KOPT-K1 (cell line): Measurements from ENCODE around the gene CENPX.

ENCODE experiments used
- H3K27ac ChIP-seq: fragments of 200-600 bp; sonication (generic); 2 replicates; pipeline ENCODE4 v1.5.1; 2016; ENCODE audit warnings: antibody characterized with exemption, mild to moderate bottlenecking, low read depth, low read length; ENCODE audit not compliant: poor library complexity, severe bottlenecking
- H3K36me3 ChIP-seq: fragments of 200-600 bp; sonication (generic); 2 replicates; pipeline ENCODE4 v1.5.1; 2017; ENCODE audit warnings: antibody characterized with exemption, mild to moderate bottlenecking, low read length, moderate library complexity; ENCODE audit not compliant: insufficient read depth
- H3K9me3 ChIP-seq: fragments of 200-600 bp; sonication (generic); 2 replicates; pipeline ENCODE4 v1.5.1; 2017; ENCODE audit warnings: antibody characterized with exemption, low read length, mild to moderate bottlenecking; ENCODE audit not compliant: insufficient read depth, poor library complexity, severe bottlenecking

The CENPX gene

GRCh38 chr17:82058855-82059249, 36.2 kb upstream of the CENPX start:
- Histone ChIP-seq H3K9me3 (no peaks in the 10 kb centered on the region), H3K36me3 (peaks cover 99% of the 10 kb centered on the region), H3K27ac (no peak overlapping the region)

- Histone ChIP-seq H3K36me3 (peaks cover 99% of the 10 kb centered on the region), H3K9me3 (no peaks in the 10 kb centered on the region), H3K27ac (no peak overlapping the region)
Observed at GRCh38 chr17:82058230-82058854, 35.7 kb upstream of the CENPX start.

DNA sequence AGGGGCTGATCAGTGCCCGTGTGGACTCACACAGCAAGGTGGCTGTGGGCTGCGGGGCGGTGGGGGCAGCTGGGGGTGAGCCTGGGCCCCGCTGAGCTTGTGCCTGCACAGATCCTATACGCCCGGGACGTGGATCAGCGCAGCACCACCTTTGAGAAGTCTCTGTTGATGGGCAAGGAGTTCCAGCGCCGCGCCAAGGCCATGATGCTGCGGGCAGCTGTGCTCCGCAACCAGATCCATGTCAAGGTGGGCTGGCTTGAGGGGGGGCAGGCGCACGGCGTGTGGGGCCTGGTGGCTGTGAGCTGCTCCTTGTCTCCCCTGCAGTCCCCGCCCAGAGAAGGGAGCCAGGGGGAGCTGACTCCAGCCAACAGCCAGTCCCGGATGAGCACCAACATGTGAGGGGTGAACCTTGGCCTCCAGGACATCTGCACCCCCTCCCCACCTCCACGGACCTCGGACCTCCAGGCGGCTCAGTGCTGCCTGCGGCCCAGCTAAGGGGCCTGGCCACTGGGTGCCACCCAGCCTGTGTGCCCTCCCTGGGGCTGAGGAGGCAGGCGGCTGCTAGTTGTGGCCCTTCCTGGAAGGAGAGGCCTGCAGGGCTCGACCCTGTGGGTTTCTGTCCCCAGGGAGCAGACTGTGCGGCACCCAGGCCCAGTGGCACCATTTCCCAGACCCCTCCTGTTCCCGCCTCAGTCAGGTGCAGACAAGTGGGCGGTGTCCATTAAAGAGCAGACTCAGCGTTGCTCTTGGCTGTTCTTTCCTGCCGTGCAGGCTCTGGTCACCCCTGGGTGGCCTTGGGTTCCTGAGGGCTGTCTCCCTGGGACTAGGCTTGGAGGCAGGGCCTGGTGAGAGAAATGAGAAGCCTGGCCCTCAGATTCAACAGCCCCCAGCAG, 34.3 kb upstream of the CENPX start:
- H3K36me3 ChIP-seq = peaks cover 86% of the 10 kb centered on the region
- no peaks in the 10 kb centered on the region for H3K9me3 ChIP-seq
- no peak overlapping the region for H3K27ac ChIP-seq

GRCh38 chr17:82055965-82056728, 33.5 kb upstream of the CENPX start:
- H3K36me3 ChIP-seq = peaks cover 79% of the 10 kb centered on the region
- no peaks in the 10 kb centered on the region for H3K9me3 ChIP-seq
- H3K27ac ChIP-seq = no peak overlapping the region

DNA sequence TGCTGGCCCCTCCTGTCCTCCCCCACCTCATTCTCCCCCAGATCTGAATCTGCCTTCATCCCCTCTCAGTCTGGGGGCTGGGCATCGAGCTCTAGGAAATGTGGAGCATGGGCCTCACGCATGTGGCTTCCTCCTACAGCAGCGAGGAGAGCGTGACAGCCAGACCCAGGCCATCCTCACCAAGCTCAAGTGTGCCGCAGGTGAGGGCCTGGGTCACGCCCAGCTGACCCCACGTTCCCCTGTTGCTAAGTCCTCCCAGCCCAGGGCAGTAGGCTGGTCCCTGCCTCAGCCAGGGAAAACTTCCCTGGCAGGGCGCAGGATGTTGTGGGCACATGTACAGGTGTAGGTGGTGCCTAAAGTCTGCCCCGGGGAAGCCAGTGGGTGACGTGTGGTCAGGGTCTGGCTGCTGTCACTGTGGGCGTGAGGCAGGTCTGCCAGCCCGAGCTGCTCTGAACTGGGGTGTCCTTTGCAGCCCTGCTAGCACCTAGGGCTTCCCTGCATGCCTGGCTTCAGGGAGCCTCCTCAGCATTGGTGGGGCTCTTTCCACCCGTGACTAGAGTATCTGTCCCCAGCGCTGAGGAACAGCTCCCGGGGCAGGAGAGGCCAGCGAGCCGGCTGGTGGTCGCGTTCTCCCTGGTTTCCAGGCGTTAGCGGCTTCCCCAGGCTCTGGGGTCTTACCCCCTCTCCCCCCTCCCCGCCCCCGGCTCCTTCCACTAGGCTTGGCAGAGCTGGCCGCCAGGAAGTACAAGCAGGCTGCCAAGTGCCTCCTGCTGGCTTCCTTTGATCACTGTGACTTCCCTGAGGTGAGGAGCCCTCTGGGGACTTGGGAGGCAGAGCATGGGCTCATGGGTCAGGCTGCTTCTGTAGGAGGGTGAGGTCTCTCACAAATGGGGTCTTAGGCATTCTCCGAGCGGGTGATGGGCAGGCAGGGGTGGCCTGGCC, 32.6 kb upstream of the CENPX start:
- Histone ChIP-seq H3K9me3 (no peaks in the 10 kb centered on the region), H3K27ac (no peak overlapping the region), H3K36me3 (peaks cover 70% of the 10 kb centered on the region)

DNA sequence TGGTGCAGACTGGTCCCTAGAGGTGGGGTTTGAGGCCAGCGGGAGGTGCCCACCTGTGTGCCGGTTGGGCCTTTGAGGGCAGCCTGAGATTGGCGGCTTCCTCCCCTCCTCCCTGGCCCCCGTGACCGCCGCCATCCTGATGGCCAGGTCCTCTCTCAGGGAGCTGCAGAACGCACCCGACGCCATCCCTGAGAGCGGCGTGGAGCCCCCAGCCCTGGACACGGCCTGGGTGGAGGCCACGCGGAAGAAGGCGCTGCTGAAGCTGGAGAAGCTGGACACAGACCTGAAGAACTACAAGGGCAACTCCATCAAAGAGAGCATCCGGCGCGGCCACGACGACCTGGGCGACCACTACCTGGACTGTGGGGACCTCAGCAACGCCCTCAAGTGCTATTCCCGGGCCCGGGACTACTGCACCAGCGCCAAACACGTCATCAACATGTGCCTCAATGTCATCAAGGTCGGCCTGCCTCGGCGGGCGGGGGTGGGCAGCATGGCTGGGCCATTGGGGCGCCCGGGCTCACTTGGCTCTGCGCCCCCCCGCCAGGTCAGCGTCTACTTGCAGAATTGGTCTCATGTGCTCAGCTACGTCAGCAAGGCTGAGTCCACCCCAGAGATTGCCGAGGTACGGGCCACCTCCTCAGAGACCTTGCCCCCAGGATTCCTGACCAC, 31.8 kb upstream of the CENPX start:
- H3K36me3 ChIP-seq = peaks cover 65% of the 10 kb centered on the region
- no peaks in the 10 kb centered on the region for H3K9me3 ChIP-seq
- no peak overlapping the region for H3K27ac ChIP-seq

DNA sequence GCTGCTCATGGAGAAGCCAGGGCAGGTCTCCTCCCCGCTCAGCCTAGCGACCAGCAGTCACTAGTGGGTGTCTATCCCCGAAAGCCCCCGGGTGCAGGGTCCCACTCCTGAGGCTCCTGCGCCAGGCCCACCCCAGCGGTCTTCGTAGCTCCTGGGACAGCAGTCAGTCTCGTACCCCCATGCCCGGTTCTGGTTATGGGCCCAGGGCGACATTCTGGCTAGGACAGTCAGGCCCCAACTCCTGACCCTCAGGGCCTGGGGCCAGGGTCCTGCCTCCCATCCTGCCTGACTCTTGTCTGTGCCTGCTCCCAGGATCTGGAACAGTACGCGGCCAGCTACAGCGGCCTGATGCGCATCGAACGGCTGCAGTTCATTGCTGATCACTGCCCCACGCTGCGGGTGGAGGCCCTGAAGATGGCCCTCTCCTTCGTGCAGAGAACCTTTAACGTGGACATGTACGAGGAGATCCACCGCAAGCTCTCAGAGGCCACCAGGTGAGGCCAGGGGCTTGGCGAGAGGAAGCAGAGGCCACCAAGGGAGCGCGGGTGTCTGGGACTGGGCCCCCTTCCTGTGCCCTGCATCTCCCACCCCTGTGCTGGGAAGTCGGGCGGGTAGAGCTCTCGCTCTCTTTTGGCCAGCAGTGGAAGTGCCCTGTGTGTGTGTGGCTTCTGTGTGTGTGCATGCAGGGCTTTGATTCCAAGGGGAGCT, 31.0 kb upstream of the CENPX start:
- H3K27ac ChIP-seq = no peak overlapping the region
- H3K9me3 ChIP-seq = no peaks in the 10 kb centered on the region
- H3K36me3 ChIP-seq = peaks cover 61% of the 10 kb centered on the region

DNA sequence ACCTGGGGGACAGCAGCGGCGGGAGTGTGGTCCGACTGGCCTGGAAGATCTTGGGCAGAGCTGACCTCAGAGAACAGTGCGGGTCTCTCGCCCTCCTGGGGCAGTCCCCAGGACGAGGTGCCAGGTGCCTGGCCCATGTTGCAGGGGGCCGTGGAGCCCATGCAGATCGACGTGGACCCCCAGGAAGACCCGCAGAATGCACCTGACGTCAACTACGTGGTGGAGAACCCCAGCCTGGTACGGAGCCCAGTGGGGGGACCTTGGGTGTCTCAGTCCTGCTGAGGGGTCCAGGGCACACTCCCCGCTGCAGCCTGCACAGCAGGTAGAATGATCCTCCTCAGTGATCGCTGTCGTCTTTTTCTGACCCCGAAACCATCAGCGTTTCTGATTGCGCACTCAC, 30.5 kb upstream of the CENPX start:
- Histone ChIP-seq H3K27ac (no peak overlapping the region), H3K36me3 (peaks cover 59% of the 10 kb centered on the region), H3K9me3 (no peaks in the 10 kb centered on the region)

DNA sequence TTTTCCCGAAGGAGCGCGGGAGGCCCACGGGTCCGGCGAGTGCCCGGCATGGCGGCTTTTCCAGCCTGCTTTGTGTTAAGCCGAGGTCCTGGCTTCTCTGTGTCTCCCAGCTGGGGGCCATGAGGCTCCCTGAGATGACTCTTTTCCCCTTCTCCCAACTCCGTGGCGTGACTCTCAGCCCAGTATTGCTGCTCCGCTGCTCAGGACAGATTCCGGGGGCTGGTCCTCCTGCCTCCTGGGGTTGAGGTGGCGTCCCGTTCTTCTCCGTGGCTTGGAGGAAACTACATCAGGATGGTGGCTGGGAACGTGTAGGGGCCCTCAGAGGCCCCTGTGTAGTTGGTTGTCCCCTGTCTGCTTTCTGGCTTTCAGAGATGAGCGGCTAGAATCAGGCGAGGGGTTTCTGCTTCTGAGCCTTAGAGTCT, 30.0 kb upstream of the CENPX start:
- peak overlapping the region; percentile 65 for H3K27ac ChIP-seq

DNA sequence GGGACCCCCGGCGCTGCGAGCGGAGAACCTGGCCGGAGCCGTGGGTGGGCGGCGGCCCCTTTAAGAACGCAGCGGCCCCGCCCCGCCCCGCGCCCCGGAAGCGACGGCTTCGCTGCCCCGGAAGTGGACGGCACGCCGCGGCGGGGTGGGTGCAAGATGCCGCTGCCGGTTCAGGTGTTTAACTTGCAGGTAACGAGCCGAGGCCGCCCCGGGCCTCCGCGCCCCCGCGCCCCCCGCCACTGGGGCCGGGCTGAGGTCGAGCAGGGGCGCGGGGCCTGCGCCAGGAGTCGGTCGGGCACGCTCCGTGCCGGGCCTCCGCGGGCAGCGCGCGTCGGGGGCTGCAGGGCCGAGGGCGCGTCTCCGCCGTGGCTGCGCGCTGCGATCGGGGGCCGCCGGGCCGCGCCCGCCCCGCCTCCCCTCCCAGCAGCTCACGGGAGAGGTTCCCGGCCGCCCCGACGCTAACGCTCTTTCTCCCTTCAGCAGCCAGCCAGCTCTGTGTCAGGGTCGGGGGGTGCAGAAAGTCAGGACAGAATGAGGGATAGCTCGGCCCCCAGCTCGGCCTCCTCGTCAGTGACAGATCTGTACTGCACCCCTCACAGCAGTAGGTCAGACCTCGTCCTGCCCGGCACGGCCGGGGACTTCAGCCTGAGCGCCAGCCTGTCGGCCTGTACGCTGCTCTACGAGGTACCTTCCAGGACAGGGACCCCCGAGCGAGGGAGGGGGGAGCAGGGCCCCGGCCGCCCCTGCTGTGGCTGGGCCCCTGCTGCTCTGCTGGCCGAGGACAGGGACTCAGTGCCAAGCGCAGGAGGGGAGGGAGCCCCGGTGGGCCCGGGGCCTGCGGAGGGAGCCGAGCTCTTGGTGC, 29.3 kb upstream of the CENPX start, which contains the start of the genes GPS1 and RFNG:
Gene GPS1, plus strand, starts transcription at position 123 of the 862 bp plus-strand sequence. Its CDS starts 34 bp downstream, at position 157.
Gene RFNG, minus strand, starts transcription at position 36 of the 862 bp plus-strand sequence. CDS start 45 bp downstream, outside the sequence.
- Histone ChIP-seq H3K36me3 (peaks cover 55% of the 10 kb centered on the region), H3K9me3 (no peaks in the 10 kb centered on the region), H3K27ac (peak within 1 kb of the TSS; percentile 65)

More for the DNA sequence above, 30.0 kb upstream of the CENPX start:
- Histone ChIP-seq H3K9me3 (no peaks in the 10 kb centered on the region), H3K36me3 (peaks cover 56% of the 10 kb centered on the region)

DNA sequence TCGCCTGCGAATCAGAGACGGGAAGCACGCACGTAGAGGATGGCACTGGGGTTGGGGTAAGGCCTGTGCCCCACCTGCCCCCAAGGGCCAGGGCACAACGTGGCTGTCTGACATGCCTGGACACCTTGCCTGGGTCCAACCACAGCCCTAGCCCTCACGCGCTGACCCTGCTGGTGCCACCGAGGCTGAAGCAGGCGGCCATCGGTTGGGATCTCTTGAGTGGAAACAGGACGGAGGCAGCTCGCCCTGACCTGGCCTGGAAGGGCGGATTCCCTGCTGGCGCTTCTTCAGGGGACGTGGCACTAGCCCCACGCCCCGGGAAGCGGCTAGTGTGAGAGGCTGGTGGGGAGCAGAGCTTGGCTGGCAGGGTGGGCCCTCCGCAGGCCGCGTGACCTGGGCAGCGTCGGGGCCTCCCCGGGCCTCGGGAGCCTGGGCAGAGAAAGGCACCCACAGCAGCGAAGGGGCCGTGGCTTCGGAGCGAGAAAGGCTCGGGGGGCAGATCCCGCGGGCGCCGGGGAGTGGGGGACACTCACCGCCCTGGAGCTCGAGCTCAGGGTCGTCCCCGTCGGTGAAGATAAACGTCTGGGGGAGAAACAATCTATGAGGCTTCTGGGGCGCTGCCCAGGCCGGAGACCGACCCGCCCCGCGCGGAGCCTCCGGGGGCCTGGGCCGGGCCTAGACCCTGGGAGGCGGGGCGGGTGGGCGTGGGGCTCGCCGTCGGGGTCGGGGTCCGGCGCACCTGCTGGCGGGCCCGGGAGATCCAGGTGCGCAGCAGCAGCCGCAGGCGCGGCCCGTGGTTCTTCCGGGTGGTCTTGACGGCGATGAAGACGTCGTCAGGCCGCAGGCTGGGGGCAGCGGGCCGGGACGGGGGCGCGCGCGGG, 28.3 kb upstream of the CENPX start:
- no peaks in the 10 kb centered on the region for H3K9me3 ChIP-seq
- peak overlapping the region; percentile 65 for H3K27ac ChIP-seq
- H3K36me3 ChIP-seq = peaks cover 45% of the 10 kb centered on the region
